ENCODE results near the gene STEAP4. TPM values are rescaled to one million over a fixed set of nuclear protein-coding genes. Genes with fewer than 3 reads are reported as not detected.

STEAP4 gene
- total and polyA plus RNA-seq, 8 donors: 3.3 to 149 (median 14.6) TPM

- DNase-seq (no peak), ATAC-seq (no peak)
- peaks cover 0 to 9% of the 10 kb centered on the region in 2 donors for H3K27me3 ChIP-seq
- no peak overlapping the region for H3K4me3 ChIP-seq
- peaks cover 7 to 51% of the 10 kb centered on the region in 2 donors for H3K4me1 ChIP-seq
- TF ChIP-seq, protein P1, sequence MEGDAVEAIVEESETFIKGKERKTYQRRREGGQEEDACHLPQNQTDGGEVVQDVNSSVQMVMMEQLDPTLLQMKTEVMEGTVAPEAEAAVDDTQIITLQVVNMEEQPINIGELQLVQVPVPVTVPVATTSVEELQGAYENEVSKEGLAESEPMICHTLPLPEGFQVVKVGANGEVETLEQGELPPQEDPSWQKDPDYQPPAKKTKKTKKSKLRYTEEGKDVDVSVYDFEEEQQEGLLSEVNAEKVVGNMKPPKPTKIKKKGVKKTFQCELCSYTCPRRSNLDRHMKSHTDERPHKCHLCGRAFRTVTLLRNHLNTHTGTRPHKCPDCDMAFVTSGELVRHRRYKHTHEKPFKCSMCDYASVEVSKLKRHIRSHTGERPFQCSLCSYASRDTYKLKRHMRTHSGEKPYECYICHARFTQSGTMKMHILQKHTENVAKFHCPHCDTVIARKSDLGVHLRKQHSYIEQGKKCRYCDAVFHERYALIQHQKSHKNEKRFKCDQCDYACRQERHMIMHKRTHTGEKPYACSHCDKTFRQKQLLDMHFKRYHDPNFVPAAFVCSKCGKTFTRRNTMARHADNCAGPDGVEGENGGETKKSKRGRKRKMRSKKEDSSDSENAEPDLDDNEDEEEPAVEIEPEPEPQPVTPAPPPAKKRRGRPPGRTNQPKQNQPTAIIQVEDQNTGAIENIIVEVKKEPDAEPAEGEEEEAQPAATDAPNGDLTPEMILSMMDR (IDR thresholded peaks at IDR 0.05): no peak
- no peaks in the 10 kb centered on the region for H3K9me3 ChIP-seq
- no peaks in the 10 kb centered on the region for H3K36me3 ChIP-seq
- no peak overlapping the region for H3K27ac ChIP-seq
- intact Hi-C loops (cut with DNase I): no loop called here
These were observed 3.1 kb upstream of the STEAP4 start for GRCh38 chr7:88309819-88310218.

DNA sequence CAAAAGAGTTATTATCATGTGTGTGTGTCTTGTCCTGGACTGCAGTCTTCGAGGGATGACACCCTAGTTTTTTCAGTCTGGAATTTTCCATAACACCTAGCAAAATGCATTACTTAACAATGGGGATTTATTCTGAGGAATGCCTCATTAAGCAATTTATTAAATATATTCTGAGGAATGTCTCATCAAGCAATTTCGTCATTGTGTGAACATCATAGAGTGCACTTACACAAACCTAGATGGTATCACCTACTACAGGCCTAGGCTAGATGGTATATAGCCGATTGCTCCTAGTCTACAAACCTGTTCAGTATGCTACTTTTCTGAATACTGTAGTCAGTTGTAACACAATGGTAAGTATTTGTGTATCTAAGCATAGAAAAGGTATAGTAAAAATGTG, 1.1 kb upstream of the STEAP4 start:
- DNase-seq: no peak
- Histone ChIP-seq H3K27me3 (peaks cover 0 to 9% of the 10 kb centered on the region in 2 donors), H3K27ac (peak overlapping the region in 1 of 2 donors; percentile 80), H3K4me3 (no peak overlapping the region), H3K9me3 (no peaks in the 10 kb centered on the region), H3K4me1 (peaks cover 7 to 38% of the 10 kb centered on the region in 2 donors), H3K36me3 (no peaks in the 10 kb centered on the region)
- TF ChIP-seq, protein P1 (IDR thresholded peaks at IDR 0.05): no peak
- no peak for ATAC-seq
- intact Hi-C loops (cut with DNase I): no loop called here

DNA sequence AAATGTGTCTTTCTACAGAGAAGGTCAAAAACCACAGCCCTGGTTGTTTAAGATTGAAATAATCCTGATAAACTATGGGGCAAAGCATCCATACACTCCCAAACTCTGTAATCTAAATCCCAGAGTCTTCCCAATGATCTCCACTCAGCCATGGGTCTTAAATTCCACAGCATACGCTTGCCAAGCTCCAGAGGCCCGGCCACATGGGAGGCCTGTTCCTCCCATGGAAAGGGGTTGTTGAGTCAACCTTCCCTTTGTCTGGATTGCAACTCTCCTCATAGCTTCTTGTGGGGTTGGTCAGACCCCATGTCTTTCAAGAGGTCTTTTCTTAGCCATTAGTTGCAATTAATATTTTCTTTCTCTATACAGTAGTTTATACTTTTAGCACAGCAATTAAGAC, 718 bp upstream of the STEAP4 start:
- ATAC-seq (no peak), DNase-seq (no peak)
- TF ChIP-seq, protein P1 (IDR thresholded peaks at IDR 0.05): no peak
- H3K36me3 ChIP-seq: no peaks in the 10 kb centered on the region
- H3K9me3 ChIP-seq: no peaks in the 10 kb centered on the region
- H3K27me3 ChIP-seq: peaks cover 0 to 9% of the 10 kb centered on the region in 2 donors
- peaks cover 7 to 40% of the 10 kb centered on the region in 2 donors for H3K4me1 ChIP-seq
- no peak overlapping the region for H3K4me3 ChIP-seq
- peak overlapping the region in 1 of 2 donors; percentile 80 for H3K27ac ChIP-seq
- intact Hi-C loops (cut with DNase I): no loop called here

DNA sequence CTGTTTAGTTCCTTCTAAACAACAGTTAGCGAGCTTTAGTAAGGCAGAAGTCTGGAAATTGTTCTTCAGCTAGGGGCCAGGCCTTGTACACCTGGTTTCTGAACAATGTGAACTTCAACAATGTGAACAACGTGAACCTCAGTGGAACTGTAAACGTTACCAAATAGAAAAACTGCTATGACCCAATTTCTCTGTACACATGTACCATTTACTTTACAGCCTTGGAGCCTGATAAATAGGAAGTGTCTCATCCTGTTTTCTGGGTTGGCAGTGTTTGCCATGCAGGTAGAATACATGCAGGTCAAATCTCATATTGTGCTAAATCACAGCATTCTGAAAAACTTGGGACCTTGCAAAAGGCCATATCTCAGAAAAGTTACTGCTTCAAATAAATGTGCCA, 1.6 kb downstream of the STEAP4 start:
- Histone ChIP-seq H3K27ac (peak overlapping the region; percentile 67 to 80), H3K9me3 (no peaks in the 10 kb centered on the region), H3K4me1 (peaks cover 3 to 31% of the 10 kb centered on the region in 2 donors), H3K4me3 (peak overlapping the region; percentile 0 to 47), H3K27me3 (peaks cover 0 to 9% of the 10 kb centered on the region in 2 donors), H3K36me3 (no peaks in the 10 kb centered on the region)
- intact Hi-C loops (cut with DNase I): no loop called here
- TF ChIP-seq, protein P1 (IDR thresholded peaks at IDR 0.05): no peak
- ATAC-seq (peak; percentile 12), DNase-seq (no peak)

- ATAC-seq (no peak), DNase-seq (no peak)
- H3K27me3 ChIP-seq: peaks cover 0 to 9% of the 10 kb centered on the region in 2 donors
- no peaks in the 10 kb centered on the region for H3K36me3 ChIP-seq
- H3K27ac ChIP-seq: no peak overlapping the region
- no peaks in the 10 kb centered on the region for H3K9me3 ChIP-seq
- peaks cover 4 to 28% of the 10 kb centered on the region in 2 donors for H3K4me1 ChIP-seq
- no peak overlapping the region for H3K4me3 ChIP-seq
- TF ChIP-seq, protein P1 (IDR thresholded peaks at IDR 0.05): no peak
- intact Hi-C loops (cut with DNase I): no loop called here
These were observed 4.2 kb downstream of the STEAP4 start for GRCh38 chr7:88302486-88302885.

All from left lung (tissue), 10 donors.